HepG2 (cell line): ENCODE results near the gene RER1. TPM values are rescaled to one million over a fixed set of nuclear protein-coding genes. Genes with fewer than 3 reads are reported as not detected.
A peak's percentile ranks its signal among the peaks of the same experiment; 100 is the strongest.

ENCODE experiments used
- ATAC-seq: fragments of 200-7000 bp; cut with Tn5 transposase; 3 replicates; pipeline ENCODE4 v1.9.1; 2020; ENCODE audit warnings: mild to moderate bottlenecking, moderate library complexity
- BruUV-seq: library from RNA; stranded (reverse); fragments of 400-500 nt; replicated peaks from 2 replicates; lab custom pipeline; 2021; lab: Mats Ljungman, UMichigan
- CTCF ChIA-PET: fragments of 300-600 bp; formaldehyde crosslinking; extraction: SDS; loops from one replicate; lab custom pipeline; 2021; ENCODE audit warnings: low total read pairs, inconsistent platforms, low intra/inter-chr PET ratio; lab: Yijun Ruan, JAX
- POLR2A ChIA-PET: fragments of 350-600 bp; sonication (Branson Sonifier 250); formaldehyde crosslinking; loops from one replicate; lab custom pipeline; 2020; ENCODE audit warnings: antibody characterized with exemption, inconsistent platforms; lab: Yijun Ruan, JAX
- DNase-seq: peaks from one replicate; pipeline ENCODE4 v3.0.0-alpha.2; 2015; ENCODE audit warnings: low spot score
- FAIRE-seq: peaks from 3 replicates; lab custom pipeline; 2011; peaks lifted over from hg19 to GRCh38; lab: Jason Lieb, UNC
- H2AFZ ChIP-seq: one replicate; pipeline ENCODE4 v1.6.1; 2011; ENCODE audit warnings: low read length, inconsistent platforms
- H3K27ac ChIP-seq: fragments of 300-600 bp; 3 replicates; pipeline ENCODE4 v1.8.0; 2011; ENCODE audit warnings: mixed run types, mild to moderate bottlenecking, mixed read lengths, low read length, inconsistent platforms; ENCODE audit not compliant: insufficient read depth; ENCODE audit errors: extremely low read length
- H3K27me3 ChIP-seq, 2 experiments: fragments of 200-600 bp in 1 of 2; 2 replicates in 1 of 2; 3 replicates in 1 of 2; pipeline versions ENCODE4 v1.6.0 to v1.8.0; 2011; ENCODE audit warnings: low read length in 2 of 2, mild to moderate bottlenecking in 2 of 2, moderate library complexity in 2 of 2, inconsistent platforms in 1 of 2; ENCODE audit not compliant: insufficient read depth in 2 of 2, control insufficient read depth in 1 of 2
- H3K36me3 ChIP-seq, 2 experiments: fragments of 200-600 bp in 1 of 2; replicated peaks in 1 of 2; 2 replicates in 1 of 2; 3 replicates in 1 of 2; pipeline versions ENCODE4 v1.5.1 to v1.8.0; 2011; ENCODE audit warnings: low read length in 2 of 2, inconsistent platforms in 1 of 2; ENCODE audit not compliant: insufficient read depth in 2 of 2, control insufficient read depth in 1 of 2
- H3K4me1 ChIP-seq: 2 replicates; pipeline ENCODE4 v1.5.1; 2012; ENCODE audit warnings: low read length, inconsistent platforms; ENCODE audit not compliant: insufficient read depth
- H3K4me2 ChIP-seq: 2 replicates; pipeline ENCODE4 v1.6.0; 2011; ENCODE audit warnings: low read depth, low read length, inconsistent platforms
- H3K4me3 ChIP-seq, 3 experiments: fragments of 200-600 bp in 1 of 3; sonication (generic), shearing (Covaris generic) in 1 of 3; replicated peaks in 1 of 3; 2 replicates each; pipeline ENCODE4 v1.5.1; 2011 to 2016; ENCODE audit warnings: low read length in 3 of 3, inconsistent platforms in 2 of 3, low read depth in 2 of 3, mild to moderate bottlenecking in 2 of 3, control low read depth in 1 of 3, mixed read lengths in 1 of 3; ENCODE audit not compliant: insufficient read depth in 1 of 3
- H3K79me2 ChIP-seq: one replicate; pipeline ENCODE4 v1.6.1; 2011; ENCODE audit warnings: low read length, inconsistent platforms; ENCODE audit not compliant: insufficient read depth
- H3K9ac ChIP-seq: 2 replicates; pipeline ENCODE4 v1.6.0; 2011; ENCODE audit warnings: mild to moderate bottlenecking, low read depth, low read length, inconsistent platforms; ENCODE audit not compliant: insufficient read depth
- H3K9me3 ChIP-seq: 2 replicates; pipeline ENCODE4 v1.5.1; 2012; ENCODE audit warnings: mild to moderate bottlenecking, low read length
- H4K20me1 ChIP-seq: 2 replicates; pipeline ENCODE4 v1.6.0; 2011; ENCODE audit warnings: inconsistent platforms, mild to moderate bottlenecking, low read length, moderate library complexity; ENCODE audit not compliant: insufficient read depth
- AGO2 ChIP-seq: fragments of 200-400 bp; formaldehyde crosslinking; optimal IDR thresholded peaks from 2 replicates; pipeline ENCODE3; 2017; ENCODE audit warnings: mild to moderate bottlenecking, low read depth, low read length, moderate library complexity
- TEAD3 ChIP-seq: optimal IDR thresholded peaks from 2 replicates; pipeline ENCODE3; 2016; ENCODE audit warnings: borderline replicate concordance
- ZFP36 ChIP-seq: fragments of 150-350 bp; IDR thresholded peaks from 2 replicates; pipeline ENCODE4 v1.6.1; 2018; ENCODE audit warnings: borderline replicate concordance, low read length, low read depth; ENCODE audit not compliant: partially characterized antibody
- ZNF878 ChIP-seq: sonication (generic); formaldehyde crosslinking; IDR thresholded peaks from 2 replicates; pipeline ENCODE4 v1.8.1; 2023; ENCODE audit warnings: mild to moderate bottlenecking, missing genetic modification reagents, moderate library complexity
- WGBS: methylation state at CpG from one replicate; pipeline ENCODE4 v1.1.6; 2017; ENCODE audit warnings: low lambda C conversion rate; 5-methylcytosine and 5-hydroxymethylcytosine counted together
- in situ Hi-C: cut with HindIII; loops from 2 replicates; pipeline ENCODE4 v1.10.0; 2017; ENCODE audit warnings: low pct_unique_long_range_greater_than_20kb; ENCODE audit not compliant: extremely low pct_ligation_motif_present
- intact Hi-C: fragments of 100-400 bp; cut with micrococcal nuclease; formaldehyde crosslinking; loops from one replicate; pipeline ENCODE4 v1.10.0; 2022; ENCODE audit not compliant: unreplicated experiment
- polyA plus RNA-seq, 8 experiments: library from polyadenylated mRNA; depleted of rRNA in 3 of 8; stranded (reverse) in 7 of 8; unstranded in 1 of 8; fragments of >200 nt; fragmentation: Illumina TruSeq in 4 of 8; extraction: Trizol in 4 of 8; gene quantifications; 2 replicates each; pipeline versions ENCODE4 v1.2.1 to v1.2.3, GENCODE V29; 2011 to 2016; ENCODE audit warnings: low read depth in 4 of 8, missing spikeins in 1 of 8, mixed read lengths in 1 of 8; ENCODE audit not compliant: insufficient read depth in 1 of 8
- total RNA-seq, 5 experiments: library from RNA; depleted of rRNA; stranded (reverse); fragments of >200 nt; fragmentation: Illumina TruSeq; extraction: Trizol; gene quantifications; 2 replicates each; pipeline ENCODE4 v1.2.3, GENCODE V29; 2016; ENCODE audit warnings: low read depth in 1 of 5

RER1 gene
- total and polyA plus RNA-seq, 2 of the 13 experiments (the other 11 are each of a cell fraction or from before 2014, with no cell fraction given): 128 to 164 TPM

GRCh38 chr1:2417083-2417832 lies 25.6 kb downstream of the RER1 start:
- Histone ChIP-seq H4K20me1 (no peaks in the 10 kb centered on the region), H3K27ac (no peak overlapping the region)

DNA sequence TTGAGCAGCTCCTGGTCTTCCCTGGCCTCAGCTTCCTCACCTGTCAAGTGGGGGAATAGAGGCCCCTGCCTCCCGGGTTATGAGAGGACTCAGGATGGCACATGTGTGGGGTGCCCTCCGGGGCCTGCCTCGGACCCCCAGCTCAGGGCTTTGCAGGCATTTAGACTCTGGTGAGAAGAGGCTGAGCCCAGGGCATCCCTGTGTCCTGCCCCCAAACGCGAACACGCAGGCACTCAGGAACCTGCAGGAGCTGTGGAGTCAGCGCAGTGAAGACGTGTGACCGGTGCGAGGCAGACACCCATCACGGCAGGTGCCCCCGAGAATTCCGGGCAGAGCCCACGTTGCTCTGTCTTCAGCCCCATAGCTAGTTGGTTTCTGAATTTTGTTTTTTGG lies 26.2 kb downstream of the RER1 start:
- Histone ChIP-seq H3K27ac (no peak overlapping the region), H3K79me2 (peaks cover 6% of the 10 kb centered on the region), H3K27me3 (peaks cover 9 to 54% of the 10 kb centered on the region in 2 experiments), H4K20me1 (no peaks in the 10 kb centered on the region), H2AFZ (no peak overlapping the region), H3K36me3 (no peaks in the 10 kb centered on the region), H3K4me2 (no peak overlapping the region), H3K4me1 (peaks cover 22% of the 10 kb centered on the region), H3K9me3 (peaks cover under 1% of the 10 kb centered on the region), H3K9ac (no peak overlapping the region), H3K4me3 (no peak overlapping the region)
- no TSS peak for BruUV-seq
- no peak for TF ChIP-seq TEAD3 (CRISPR knock-in tag)
- TF ChIP-seq AGO2: peak; percentile 23
- in situ Hi-C loops: no loop called here
- intact Hi-C loops: no loop called here
- DNase-seq (no peak), ATAC-seq (no peak), FAIRE-seq (no peak)
- CTCF ChIA-PET: no interaction called here
- 34% methylated on average over 8 of the region's 14 CpGs for WGBS
- POLR2A ChIA-PET: no interaction called here

More at GRCh38 chr1:2417083-2417832, 25.6 kb downstream of the RER1 start:
- in situ Hi-C loops: no loop called here
- no peak overlapping the region for H3K9ac ChIP-seq
- H3K9me3 ChIP-seq: no peaks in the 10 kb centered on the region
- peaks cover 22% of the 10 kb centered on the region for H3K4me1 ChIP-seq
- no peaks in the 10 kb centered on the region for H3K36me3 ChIP-seq
- no TSS peak for BruUV-seq
- TF ChIP-seq ZNF878 (CRISPR knock-in tag) (no peak), AGO2 (peak; percentile 17), ZFP36 (peak; percentile 39)
- no peak overlapping the region for H3K4me2 ChIP-seq
- POLR2A ChIA-PET: no interaction called here
- WGBS: 32% methylated on average over 3 of the region's 13 CpGs
- intact Hi-C loops: no loop called here
- H3K79me2 ChIP-seq: peaks cover 6% of the 10 kb centered on the region
- FAIRE-seq (no peak), DNase-seq (no peak), ATAC-seq (no peak)
- no peak overlapping the region for H2AFZ ChIP-seq
- peaks cover 9 to 54% of the 10 kb centered on the region in 2 experiments for H3K27me3 ChIP-seq
- CTCF ChIA-PET: no interaction called here
- H3K4me3 ChIP-seq: no peak overlapping the region
